Inflammatory macrophage treated with lipopolysaccharide for 4 hours (primary cell): ENCODE measurements around the gene SLC34A1.

Experiments used
- DNase-seq: peaks from one replicate; pipeline ENCODE4 v3.0.0-alpha.2; 2020

SLC34A1 gene

GRCh38 chr5:177389241-177390169 is 5.3 kb downstream of the SLC34A1 start:
- DNase-seq, result peak; percentile 90

- peak; percentile 73 for DNase-seq
Measured at GRCh38 chr5:177390363-177391300, 6.4 kb downstream of the SLC34A1 start.

DNA sequence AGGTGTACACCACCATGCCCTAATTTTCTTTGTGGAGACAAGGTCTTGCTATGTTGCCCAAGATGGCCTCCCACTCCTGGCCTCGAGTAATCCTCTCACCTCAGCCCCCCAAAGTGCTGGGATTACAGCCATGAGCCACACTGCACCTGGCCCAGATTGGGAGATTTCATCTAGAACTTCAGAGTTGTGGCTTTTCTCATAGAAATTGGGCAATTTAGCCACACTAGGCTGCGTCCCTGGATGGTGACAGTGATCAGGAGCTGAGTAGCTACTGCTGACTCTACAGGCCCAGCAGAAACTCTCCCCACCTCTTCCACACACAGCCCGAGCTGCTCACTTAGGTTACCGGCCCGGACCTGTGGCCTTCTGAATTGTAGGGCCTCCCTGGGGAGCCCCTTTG is 8.5 kb downstream of the SLC34A1 start:
- no peak for DNase-seq

DNA sequence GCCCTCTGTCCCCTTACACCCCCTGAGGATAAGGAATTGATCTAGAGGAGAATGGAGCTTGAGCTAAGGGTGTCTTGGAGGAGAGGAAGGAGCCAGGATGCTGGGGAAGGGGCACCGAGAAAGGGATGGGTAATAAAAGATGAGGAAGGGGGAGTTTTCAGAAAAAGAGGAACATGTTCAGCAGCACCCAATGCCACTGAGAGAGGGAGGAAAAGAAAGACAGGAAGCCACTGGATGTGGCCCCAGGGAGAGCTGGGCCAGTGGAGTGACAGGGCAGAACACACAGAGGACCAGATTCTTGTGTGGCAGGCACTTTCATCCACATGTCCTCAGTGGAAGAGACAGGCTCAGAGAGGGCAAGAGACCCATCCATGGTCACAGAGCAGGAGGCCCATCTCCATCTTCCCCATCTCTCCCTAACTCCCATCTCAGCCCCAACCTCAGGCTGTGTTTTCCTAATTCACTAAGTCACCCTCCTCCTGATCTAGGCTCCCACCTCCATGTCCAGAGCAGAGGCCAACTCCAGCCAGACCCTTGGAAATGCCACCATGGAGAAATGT is 9.1 kb downstream of the SLC34A1 start:
- DNase-seq, result peak; percentile 15

DNA sequence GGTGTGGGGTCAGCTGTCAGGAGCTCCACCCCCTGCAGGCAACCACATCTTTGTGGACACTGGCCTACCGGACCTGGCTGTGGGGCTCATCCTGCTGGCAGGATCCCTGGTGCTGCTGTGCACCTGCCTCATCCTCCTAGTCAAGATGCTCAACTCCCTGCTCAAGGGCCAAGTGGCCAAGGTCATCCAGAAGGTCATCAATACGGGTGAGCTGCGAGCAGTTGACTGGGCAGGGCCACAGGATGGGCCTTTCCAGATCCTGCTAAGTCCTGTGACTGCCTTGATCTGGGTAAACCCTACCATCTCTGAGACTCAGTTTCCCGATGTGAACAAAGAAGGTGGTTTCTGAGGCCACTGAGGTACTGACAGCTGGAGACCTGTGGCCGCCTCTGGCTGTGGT is 9.8 kb downstream of the SLC34A1 start:
- no peak for DNase-seq

DNA sequence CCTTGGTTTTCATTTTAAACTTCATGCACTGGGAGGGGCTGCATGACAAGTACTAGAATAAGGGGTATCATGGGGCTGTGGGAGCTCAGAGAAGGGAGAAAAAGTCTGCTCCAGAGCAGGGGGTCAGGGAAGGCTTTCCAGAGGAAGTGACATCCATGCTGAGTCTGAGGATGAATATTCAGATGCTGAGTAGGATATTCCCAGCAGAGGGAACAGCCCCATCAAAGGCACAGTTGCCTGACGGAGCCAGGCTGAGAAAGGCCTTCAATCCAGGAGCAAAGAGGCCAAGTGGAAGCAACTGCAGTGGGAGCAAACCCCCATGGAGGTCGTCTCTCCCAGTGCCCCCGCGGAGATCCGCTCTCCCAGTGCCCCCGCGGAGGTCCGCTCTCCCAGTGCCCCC is 11.8 kb downstream of the SLC34A1 start:
- DNase-seq, result no peak

DNA sequence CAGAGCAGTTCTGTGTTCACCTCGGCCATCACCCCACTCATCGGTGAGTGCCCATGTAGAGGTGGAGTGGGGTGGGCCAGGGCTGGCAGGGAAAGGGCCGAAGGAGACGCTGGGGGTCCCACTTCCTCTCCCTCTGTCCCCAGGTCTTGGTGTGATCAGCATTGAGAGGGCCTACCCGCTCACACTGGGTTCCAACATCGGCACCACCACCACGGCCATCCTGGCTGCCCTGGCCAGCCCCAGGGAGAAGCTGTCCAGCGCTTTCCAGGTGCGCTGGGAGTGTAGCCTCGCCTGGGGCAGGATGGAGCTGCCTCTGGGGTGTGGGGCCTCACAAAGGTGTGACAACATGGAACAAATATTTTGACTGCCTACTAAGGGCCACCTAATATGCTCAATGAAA is 12.6 kb downstream of the SLC34A1 start:
- no peak for DNase-seq

DNA sequence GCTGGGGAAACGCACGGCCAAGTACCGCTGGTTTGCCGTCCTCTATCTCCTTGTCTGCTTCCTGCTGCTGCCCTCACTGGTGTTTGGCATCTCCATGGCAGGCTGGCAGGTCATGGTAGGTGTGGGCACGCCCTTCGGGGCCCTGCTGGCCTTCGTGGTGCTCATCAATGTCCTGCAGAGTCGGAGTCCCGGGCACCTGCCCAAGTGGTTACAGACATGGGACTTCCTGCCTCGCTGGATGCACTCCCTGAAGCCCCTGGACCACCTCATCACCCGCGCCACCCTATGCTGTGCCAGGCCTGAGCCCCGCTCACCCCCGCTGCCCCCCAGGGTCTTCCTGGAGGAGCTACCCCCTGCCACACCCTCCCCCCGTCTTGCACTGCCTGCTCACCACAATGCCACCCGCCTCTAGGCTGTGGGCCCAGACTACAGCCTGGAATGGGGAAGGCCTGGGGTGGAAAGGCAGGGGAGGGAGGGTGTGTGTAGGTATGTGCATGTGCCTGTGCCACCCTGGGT is 13.7 kb downstream of the SLC34A1 start:
- DNase-seq, result no peak

DNA sequence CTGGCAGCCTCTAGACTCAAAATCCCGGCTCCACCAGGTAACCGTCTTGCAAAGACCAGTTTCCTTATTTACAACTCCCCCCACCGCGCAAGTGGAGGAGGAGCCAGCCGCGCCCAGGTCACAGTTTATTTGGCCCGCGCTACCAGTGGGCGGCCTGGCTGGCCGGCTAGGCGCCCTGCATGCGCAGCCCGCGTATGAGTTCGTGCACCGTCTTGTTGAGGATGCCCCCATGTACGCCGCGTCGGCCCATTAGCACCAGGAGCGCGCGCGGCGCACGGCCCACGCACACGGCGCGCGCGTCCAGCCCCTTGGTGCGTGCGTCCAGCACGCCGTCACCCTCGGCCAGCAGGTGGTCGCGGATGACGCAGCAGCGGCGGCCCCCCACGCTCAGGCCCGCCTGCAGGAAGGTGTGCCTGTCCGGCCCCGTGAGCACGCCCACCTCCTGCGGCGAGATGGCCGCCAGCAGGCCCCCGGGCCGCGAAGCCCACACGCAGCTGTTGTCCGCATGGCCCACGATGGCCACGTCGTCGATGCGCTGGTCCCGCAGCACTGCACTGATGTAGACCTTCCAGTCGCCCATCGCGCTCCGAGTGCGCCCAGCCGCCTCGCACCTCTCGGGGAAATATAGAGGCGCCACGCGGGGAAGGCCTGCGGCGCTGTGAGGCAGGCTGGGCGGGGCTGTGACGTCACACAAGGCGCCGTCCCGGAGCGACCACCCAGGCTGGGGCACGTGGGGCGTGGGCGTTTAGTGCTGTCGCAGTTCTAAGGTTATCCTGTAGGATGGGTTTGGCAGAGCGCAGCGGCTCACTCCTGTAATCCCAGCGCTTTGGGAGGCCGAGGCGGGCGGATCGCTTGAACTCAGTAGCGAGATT is 16.0 kb downstream of the SLC34A1 start, which contains the start of gene PFN3:
Gene PFN3 (minus strand): TSS at position 665 of the 872 bp plus-strand sequence. CDS start 85 bp downstream, at position 580.
- no peak for DNase-seq

DNA sequence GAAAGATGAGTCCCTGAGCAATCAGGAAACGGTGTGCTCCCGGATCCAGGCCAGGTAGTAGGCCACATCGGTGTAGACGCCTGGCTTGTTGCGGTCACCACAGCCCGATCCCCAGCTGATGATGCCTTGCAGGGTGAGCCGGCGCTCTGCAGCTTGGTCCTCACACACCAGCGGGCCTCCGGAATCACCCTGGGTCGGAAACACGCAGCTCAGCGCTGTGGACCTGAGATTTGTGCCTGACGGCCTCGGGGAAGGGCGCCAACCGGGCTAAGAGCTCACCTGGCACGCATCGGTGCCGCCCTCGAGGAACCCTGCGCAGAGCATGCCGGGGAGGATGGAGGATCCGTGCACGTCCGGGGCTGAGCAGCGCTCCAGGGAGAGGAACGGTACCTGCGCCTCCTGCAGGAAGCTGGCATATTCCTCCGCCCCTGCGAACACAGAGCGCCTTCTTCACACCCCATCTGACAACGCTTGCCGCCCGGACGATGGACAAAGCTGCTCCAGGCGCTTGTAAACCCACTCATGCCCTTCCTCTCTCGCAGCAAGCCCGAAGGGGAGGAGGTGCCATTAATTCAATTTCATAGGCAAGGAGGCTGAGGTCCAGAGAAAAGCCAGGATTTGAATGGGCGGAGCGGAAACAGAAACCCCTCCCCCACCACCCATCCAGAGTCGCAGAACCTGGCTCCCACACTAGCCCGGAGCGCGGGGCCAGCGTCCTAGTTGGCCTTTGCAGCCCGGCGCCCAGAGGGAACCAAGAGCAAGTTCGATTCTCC is 18.2 kb downstream of the SLC34A1 start:
- DNase-seq, result peak; percentile 38

DNA sequence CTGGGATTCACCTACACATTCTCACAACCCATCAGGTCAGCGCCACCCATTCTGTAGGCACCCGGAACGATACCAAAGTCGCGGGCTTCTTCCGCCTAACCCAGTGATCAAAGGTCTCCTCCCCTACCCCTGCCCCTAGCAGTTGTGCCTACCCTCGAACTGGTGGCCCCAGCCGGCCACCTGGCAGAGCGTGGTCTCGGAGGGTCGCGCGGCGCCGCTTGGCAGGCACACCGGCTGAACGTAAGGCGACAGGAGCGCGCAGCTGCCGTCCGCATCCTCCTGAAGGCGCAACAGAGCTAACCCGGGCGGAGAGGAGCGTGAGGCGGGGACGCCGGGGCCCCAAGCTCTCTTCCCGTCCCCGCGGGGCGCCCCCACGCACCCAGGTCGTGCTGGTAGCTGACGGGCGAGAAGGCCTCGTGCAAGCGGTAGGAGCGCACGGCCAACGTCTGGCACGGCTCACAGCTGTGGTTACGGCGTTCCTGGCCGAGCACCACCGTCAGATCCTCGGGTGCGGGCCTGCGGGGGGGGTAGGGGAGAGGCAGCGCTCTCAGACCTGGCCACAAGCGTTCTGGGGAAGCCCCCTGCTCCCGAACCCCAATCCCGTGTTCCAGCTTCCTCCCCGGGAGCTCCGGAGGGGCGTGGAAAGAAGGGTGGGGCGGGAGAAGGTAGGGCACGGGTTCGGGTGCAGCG is 19.0 kb downstream of the SLC34A1 start:
- DNase-seq, result no peak

- peak; percentile 85 for DNase-seq
Measured at GRCh38 chr5:177403792-177404640, 19.8 kb downstream of the SLC34A1 start.

DNA sequence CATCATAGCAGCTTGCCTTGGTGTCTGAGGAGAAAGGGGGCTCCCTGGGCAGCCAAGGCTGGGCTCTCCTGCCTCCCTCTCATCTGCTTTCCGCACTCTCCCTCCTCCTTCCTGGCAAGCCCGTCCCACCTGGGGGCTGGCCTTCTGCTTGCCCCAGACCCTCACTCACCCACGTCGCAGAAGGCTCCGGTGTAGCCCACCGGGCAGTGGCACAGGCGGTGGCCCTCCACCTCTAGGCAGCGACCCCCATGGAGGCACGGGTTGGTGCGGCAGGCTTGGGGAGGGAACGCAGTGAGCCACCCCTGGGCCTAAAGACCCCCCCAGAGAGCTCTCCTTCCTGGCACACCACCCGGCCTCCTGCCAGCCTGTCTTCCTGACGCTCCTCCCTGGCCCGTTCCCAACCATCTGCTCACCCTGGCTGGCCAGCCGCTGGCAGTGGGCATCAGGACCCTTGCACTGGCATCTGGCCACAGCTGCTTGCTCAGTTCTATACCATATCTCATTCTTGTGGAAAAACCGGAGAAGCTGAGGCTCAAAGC is 20.5 kb downstream of the SLC34A1 start:
- no peak for DNase-seq

- DNase-seq, result no peak
Measured at GRCh38 chr5:177405312-177405711, 21.1 kb downstream of the SLC34A1 start.

GRCh38 chr5:177405805-177406204 is 21.6 kb downstream of the SLC34A1 start:
- DNase-seq, result peak; percentile 72

DNA sequence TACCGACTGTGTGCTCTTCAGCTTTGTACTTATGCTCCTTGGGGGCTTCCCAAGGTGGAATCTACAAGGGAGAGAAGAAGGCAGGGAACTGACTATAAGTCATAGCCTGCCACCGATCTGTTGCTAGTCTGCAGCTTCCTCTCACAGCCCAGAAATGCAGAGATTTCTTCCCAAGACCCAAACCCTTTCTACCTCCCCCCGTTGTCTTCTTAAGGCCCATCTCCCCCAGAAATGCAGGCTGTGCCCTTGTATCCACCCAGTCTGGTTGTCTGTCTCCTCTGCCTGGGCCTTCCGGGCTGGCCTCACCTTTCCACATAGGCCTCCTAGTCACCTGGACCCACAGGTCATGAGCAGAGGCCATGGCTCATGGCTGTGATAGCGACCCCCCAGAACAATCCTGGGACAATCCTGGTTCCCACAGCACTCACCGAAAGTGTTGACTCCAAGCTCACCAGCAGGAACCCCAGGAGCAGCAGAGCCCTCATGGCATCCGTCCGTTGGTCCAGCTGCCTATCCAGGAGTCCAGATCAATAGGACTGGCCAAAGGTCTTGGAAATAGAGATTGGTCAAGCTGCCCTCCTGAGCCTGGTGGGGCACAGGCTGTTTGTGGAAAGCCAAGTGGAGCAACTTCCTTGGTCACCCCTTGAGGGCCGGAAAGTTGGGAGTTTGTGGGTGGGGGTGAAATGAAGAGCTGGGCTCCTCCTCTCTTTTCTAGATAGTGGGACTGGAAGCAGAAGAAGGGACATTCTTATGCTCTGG is 25.0 kb downstream of the SLC34A1 start, which contains the start of gene F12:
Gene F12 (minus strand): TSS at position 522 of the 759 bp plus-strand sequence. CDS start 37 bp downstream, at position 485.
- DNase-seq, result no peak

GRCh38 chr5:177410575-177410974 is 26.3 kb downstream of the SLC34A1 start:
- no peak for DNase-seq

DNA sequence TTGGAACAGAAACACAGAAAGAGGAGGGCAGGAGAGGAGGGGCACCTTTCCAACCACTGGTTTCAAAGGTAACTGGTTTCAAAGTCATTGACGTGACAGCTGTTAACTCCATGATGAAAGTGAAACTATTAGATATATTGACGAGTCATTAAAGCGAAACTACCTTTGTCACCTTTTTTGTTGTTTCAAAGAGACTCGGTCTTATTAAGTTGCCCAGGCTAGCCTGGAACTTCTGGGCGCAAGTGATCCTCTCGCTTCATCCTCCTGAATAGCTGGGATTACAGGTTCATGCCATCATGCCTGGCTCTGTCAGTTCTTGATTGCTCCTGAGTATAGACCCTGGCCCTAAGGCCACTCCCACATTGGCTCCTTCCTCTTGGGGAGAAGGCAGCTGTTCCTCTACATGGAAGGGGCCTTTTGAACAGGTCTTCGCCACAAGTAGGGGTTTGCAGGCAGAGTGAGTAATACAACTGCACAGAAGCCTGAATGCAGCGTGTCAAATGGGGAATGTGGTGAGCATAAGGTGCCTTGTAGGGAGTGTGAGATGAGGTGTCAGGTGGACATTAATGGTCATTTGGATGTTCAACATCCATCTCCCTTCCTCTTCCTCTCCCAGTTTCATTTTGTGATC is 28.5 kb downstream of the SLC34A1 start:
- DNase-seq, result peak; percentile 18
